GM10248 (cell line): ENCODE results near the gene TOX2.

Experiments
- CTCF ChIA-PET: fragments of 300-600 bp; sonication (Branson Sonifier 250); formaldehyde crosslinking; extraction: SDS; loops from one replicate; lab custom pipeline; 2021; ENCODE audit warnings: antibody characterized with exemption; lab: Yijun Ruan, JAX
- POLR2A ChIA-PET: fragments of 350-650 bp; sonication (Branson Sonifier 250); formaldehyde crosslinking; extraction: SDS; loops from one replicate; lab custom pipeline; 2020; ENCODE audit warnings: antibody characterized with exemption; lab: Yijun Ruan, JAX
- DNase-seq: peaks from one replicate; pipeline ENCODE4 v3.0.0; 2012; ENCODE audit errors: extremely low spot score
- CTCF ChIP-seq: IDR thresholded peaks from 2 replicates; pipeline ENCODE4 v1.5.1; 2012; ENCODE audit warnings: mild to moderate bottlenecking, low read depth; ENCODE audit errors: extremely low read depth, missing control alignments, control extremely low read depth

Gene TOX2

DNA sequence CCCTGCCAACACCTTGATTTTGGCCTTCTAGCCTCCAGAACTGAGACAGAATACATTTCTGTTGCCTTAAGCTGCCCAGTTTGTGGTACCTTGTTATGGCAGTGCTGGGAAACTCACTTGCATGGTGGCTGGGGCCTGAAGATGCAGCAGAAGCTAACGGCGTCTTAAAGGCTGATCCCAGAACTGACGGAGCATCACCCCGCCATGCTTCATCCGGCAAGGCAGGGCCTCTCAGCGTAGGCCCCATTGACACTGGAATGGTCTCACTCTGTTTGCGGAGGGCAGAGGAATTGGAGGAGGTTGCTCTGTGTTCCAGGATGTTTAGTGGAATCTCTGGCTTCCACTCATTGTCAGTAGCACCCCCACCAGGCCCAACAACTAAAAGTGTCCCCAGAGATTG lies 170.2 kb downstream of the TOX2 start:
- CTCF ChIA-PET = interaction anchor here (1.4 to 9.3 kb wide), 4 partner anchors 143 to 547 kb away, joined by 3 to 157 read pairs (median 24); no protein-coding TSS in a partner anchor
- TF ChIP-seq CTCF = no peak
- DNase-seq = no peak
- POLR2A ChIA-PET = no interaction called here

DNA sequence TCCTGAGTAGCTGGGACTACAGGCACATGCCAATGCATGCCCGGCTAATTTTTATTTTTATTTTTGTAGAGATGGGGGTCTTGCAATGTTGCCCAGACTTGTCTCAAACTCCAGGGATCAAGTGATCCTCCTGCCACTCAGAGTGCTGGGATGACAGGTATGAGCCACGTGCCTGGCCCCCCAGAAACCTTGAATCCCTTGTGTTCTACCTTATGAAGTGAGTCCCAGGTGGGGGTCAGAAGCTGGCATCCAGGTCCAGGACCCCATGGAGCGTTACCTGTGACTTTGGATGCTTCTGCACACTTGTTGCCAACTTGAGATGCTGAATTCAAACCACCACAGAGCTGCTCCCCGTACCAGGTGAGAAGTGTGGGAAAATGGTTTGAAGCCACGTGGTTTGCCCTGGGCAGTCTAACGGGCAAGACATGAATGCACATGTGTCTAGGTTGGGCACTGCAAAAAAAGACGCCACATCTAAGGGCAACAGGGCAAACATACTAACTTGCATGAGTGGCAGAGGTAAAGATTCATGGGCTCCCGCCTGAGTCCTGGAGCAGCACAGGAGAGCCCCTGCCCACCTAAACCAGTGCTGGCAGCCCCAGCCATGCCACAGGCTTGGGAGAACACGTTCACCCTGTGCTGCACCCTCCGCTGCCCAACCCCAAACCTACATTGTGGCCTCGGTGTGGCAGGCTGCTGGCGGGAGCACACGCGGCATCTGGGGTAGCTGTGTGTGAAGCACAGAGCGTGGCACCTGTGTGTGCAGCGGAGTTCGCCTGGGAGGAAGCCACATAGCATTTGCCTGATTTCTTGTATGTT lies 171.2 kb downstream of the TOX2 start:
- CTCF ChIA-PET = interaction anchor here (1.4 to 9.3 kb wide), 4 partner anchors 144 to 548 kb away, joined by 3 to 157 read pairs (median 24); no protein-coding TSS in a partner anchor
- DNase-seq = no peak
- no peak for TF ChIP-seq CTCF
- POLR2A ChIA-PET = no interaction called here

- no peak for DNase-seq
- ChIA-PET CTCF (interaction anchor here (0.9 to 1.4 kb wide), 4 partner anchors 10 to 338 kb away, joined by 3 to 4 read pairs (median 3); no protein-coding TSS in a partner anchor), POLR2A (no interaction called here)
- TF ChIP-seq CTCF = no peak
Measured at GRCh38 chr20:44087051-44087856, 172.6 kb downstream of the TOX2 start.

DNA sequence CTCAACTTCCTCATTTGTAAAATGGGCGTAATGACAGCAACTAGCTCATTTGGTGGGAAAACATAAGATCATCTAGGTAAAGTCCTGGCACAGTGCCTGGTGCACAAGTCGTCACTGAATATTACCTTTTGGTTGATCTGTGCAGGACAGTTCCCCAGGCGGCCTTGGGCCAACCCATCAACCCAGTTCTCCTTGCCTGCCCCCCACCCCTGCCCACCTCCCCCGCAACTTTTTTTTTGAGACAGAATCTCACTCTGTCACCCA lies 173.1 kb downstream of the TOX2 start:
- ChIA-PET POLR2A (no interaction called here), CTCF (interaction anchor here (0.9 to 1.4 kb wide), 3 partner anchors 10 to 339 kb away, joined by 3 to 4 read pairs (median 3); no protein-coding TSS in a partner anchor)
- DNase-seq = no peak
- TF ChIP-seq CTCF = no peak

GRCh38 chr20:44089987-44090674 lies 175.5 kb downstream of the TOX2 start:
- no peak for DNase-seq
- ChIA-PET POLR2A (interaction anchor here (0.5 kb wide), 1 partner anchor 471 kb away, joined by 10 read pairs; no protein-coding TSS in a partner anchor), CTCF (interaction anchor here (1.0 to 4.4 kb wide), 9 partner anchors 9 to 640 kb away, joined by 3 to 29 read pairs (median 4); no protein-coding TSS in a partner anchor)
- TF ChIP-seq CTCF = no peak

GRCh38 chr20:44091026-44091425 lies 176.4 kb downstream of the TOX2 start:
- CTCF ChIA-PET = interaction anchor here (1.0 to 4.4 kb wide), 8 partner anchors 10 to 641 kb away, joined by 3 to 29 read pairs (median 4); no protein-coding TSS in a partner anchor
- POLR2A ChIA-PET = no interaction called here
- no peak for DNase-seq
- no peak for TF ChIP-seq CTCF
